K562 (cell line): ENCODE results near the gene SEMA6C. TPM values are rescaled to one million over a fixed set of nuclear protein-coding genes. Genes with fewer than 3 reads are reported as not detected.
A peak's percentile ranks its signal among the peaks of the same experiment; 100 is the strongest.

Source experiments
- BRCA1 ChIP-seq, 2 experiments: fragments of 450-650 bp in 1 of 2; sonication (generic) in 1 of 2; formaldehyde crosslinking in 1 of 2; IDR thresholded peaks; 2 replicates each; pipeline versions ENCODE4 v1.5.0 to v1.6.1; 2017 to 2020; ENCODE audit warnings: mild to moderate bottlenecking in 1 of 2, missing genetic modification reagents in 1 of 2
- BRF1 ChIP-seq: IDR thresholded peaks from 3 replicates; pipeline ENCODE4 v1.6.1; 2011; ENCODE audit warnings: borderline replicate concordance, mild to moderate bottlenecking; ENCODE audit not compliant: insufficient read length; ENCODE audit errors: extremely low read depth
- DPF2 ChIP-seq: fragments of 450-650 bp; IDR thresholded peaks from 2 replicates; pipeline ENCODE4 v1.6.1; 2016
- FOXJ3 ChIP-seq: sonication (generic); formaldehyde crosslinking; IDR thresholded peaks from 2 replicates; pipeline ENCODE4 v1.4.0; 2020; ENCODE audit warnings: mild to moderate bottlenecking, missing genetic modification reagents
- FOXK2 ChIP-seq, 2 experiments: fragments of 450-650 bp; IDR thresholded peaks in 1 of 2; conservative IDR thresholded peaks in 1 of 2; 2 replicates each; pipeline ENCODE4 v1.6.1; 2016; ENCODE audit warnings: low read depth in 2 of 2, mild to moderate bottlenecking in 1 of 2
- GABPB2 ChIP-seq: fragments of 250-450 bp; sonication (Bioruptor Pico); conservative IDR thresholded peaks from 2 replicates; pipeline ENCODE4 v1.5.1; 2021; ENCODE audit warnings: mild to moderate bottlenecking
- HEY1 ChIP-seq: fragments of 250-450 bp; sonication (Bioruptor Pico); IDR thresholded peaks from 2 replicates; pipeline ENCODE4 v1.5.0; 2020; ENCODE audit warnings: mild to moderate bottlenecking, moderate library complexity, borderline replicate concordance
- L3MBTL2 ChIP-seq: fragments of 450-650 bp; IDR thresholded peaks from 2 replicates; pipeline ENCODE4 v1.6.1; 2016; ENCODE audit warnings: mild to moderate bottlenecking, moderate library complexity
- MEF2D ChIP-seq: conservative IDR thresholded peaks from 2 replicates; pipeline ENCODE4 v1.6.1; 2016; ENCODE audit warnings: low read depth, missing genetic modification characterization, missing compliant biosample characterization
- MEIS2 ChIP-seq: fragments of 450-650 bp; IDR thresholded peaks from 2 replicates; pipeline ENCODE4 v1.6.1; 2014; ENCODE audit warnings: mild to moderate bottlenecking; ENCODE audit not compliant: partially characterized antibody
- MYBL2 ChIP-seq, 2 experiments: fragments of 450-650 bp in 1 of 2; sonication (generic) in 1 of 2; formaldehyde crosslinking in 1 of 2; IDR thresholded peaks; 2 replicates each; pipeline versions ENCODE4 v1.6.1 to v1.8.1; 2017 to 2022; ENCODE audit warnings: borderline replicate concordance in 1 of 2, inconsistent platforms in 1 of 2, low read depth in 1 of 2, mild to moderate bottlenecking in 1 of 2, missing genetic modification reagents in 1 of 2, moderate library complexity in 1 of 2
- NEUROD1 ChIP-seq: fragments of 150-350 bp; IDR thresholded peaks from 2 replicates; pipeline ENCODE4 v1.6.1; 2014; ENCODE audit warnings: borderline replicate concordance, low read length, low read depth; ENCODE audit not compliant: partially characterized antibody
- NR2C2 ChIP-seq, 2 experiments: fragments of 200-800 bp in 1 of 2; sonication (Bioruptor generic) in 1 of 2; sonication (generic) in 1 of 2; formaldehyde crosslinking in 1 of 2; IDR thresholded peaks; 2 replicates each; pipeline versions ENCODE4 v1.6.1 to v1.8.0; 2016 to 2022; ENCODE audit warnings: mild to moderate bottlenecking in 1 of 2, missing compliant biosample characterization in 1 of 2, missing genetic modification characterization in 1 of 2, missing genetic modification reagents in 1 of 2
- NR3C1 ChIP-seq: sonication (generic); formaldehyde crosslinking; IDR thresholded peaks from 2 replicates; pipeline ENCODE4 v1.8.1; 2022; ENCODE audit warnings: missing genetic modification reagents
- POLR2H ChIP-seq: IDR thresholded peaks from 2 replicates; pipeline ENCODE4 v1.6.1; 2016; ENCODE audit warnings: missing genetic modification characterization, low read depth, mild to moderate bottlenecking, control low read depth, missing compliant biosample characterization, moderate library complexity
- POU5F1 ChIP-seq: fragments of 150-350 bp; IDR thresholded peaks from 2 replicates; pipeline ENCODE4 v1.6.1; 2014; ENCODE audit warnings: borderline replicate concordance, low read length, low read depth, mild to moderate bottlenecking; ENCODE audit not compliant: partially characterized antibody
- RBM17 ChIP-seq: fragments of 200-400 bp; formaldehyde crosslinking; IDR thresholded peaks from 2 replicates; pipeline ENCODE4 v1.6.1; 2017; ENCODE audit warnings: low read depth, mild to moderate bottlenecking, low read length, borderline replicate concordance
- SLC30A9 ChIP-seq: fragments of 250-450 bp; sonication (Bioruptor Pico); IDR thresholded peaks from 2 replicates; pipeline ENCODE4 v1.8.0; 2022; ENCODE audit warnings: mild to moderate bottlenecking, moderate library complexity
- ZC3H8 ChIP-seq: fragments of 450-650 bp; IDR thresholded peaks from 2 replicates; pipeline ENCODE4 v1.6.1; 2017
- ZFP30 ChIP-seq: fragments of 250-450 bp; sonication (Bioruptor Pico); IDR thresholded peaks from 2 replicates; pipeline ENCODE4 v1.8.0; 2022; ENCODE audit warnings: moderate library complexity, mild to moderate bottlenecking, inconsistent platforms, borderline replicate concordance
- ZNF224 ChIP-seq: sonication (generic); formaldehyde crosslinking; IDR thresholded peaks from 2 replicates; pipeline ENCODE4 v1.8.0; 2022; ENCODE audit warnings: mild to moderate bottlenecking, missing genetic modification reagents
- ZNF239 ChIP-seq: fragments of 250-450 bp; sonication (Bioruptor Pico); IDR thresholded peaks from 2 replicates; pipeline ENCODE4 v1.4.0; 2020; ENCODE audit warnings: mild to moderate bottlenecking
- polyA plus RNA-seq, 8 experiments: library from polyadenylated mRNA; depleted of rRNA in 4 of 8; stranded (reverse) in 5 of 8; unstranded in 3 of 8; fragments of >200 nt; fragmentation: Nextera tagmentation in 2 of 8; fragmentation: Illumina TruSeq in 1 of 8; extraction: Ambion mirVana in 2 of 8; extraction: Trizol in 1 of 8; gene quantifications; 2 replicates each; pipeline versions ENCODE4 v1.2.1 to v1.2.3, GENCODE V29; 2011 to 2014; ENCODE audit warnings: inconsistent platforms in 1 of 8, missing spikeins in 1 of 8
- total RNA-seq, 7 experiments: library from RNA; depleted of rRNA in 6 of 7; stranded (reverse); fragments of >200 nt in 6 of 7; fragmentation: Illumina TruSeq in 2 of 7; extraction: Trizol in 2 of 7; gene quantifications; 2 replicates each; pipeline versions ENCODE4 v1.2.1 to v1.2.3, GENCODE V29; 2011 to 2021; ENCODE audit warnings: low replicate concordance in 1 of 7
- TF ChIP-seq, protein P1 (sequence below), 2 experiments: IDR thresholded peaks in 1 of 2; conservative IDR thresholded peaks in 1 of 2; 2 replicates each; pipeline ENCODE4 v1.6.1; 2016; ENCODE audit warnings: low read depth in 2 of 2, mild to moderate bottlenecking in 1 of 2, missing compliant biosample characterization in 1 of 2, missing genetic modification characterization in 1 of 2, moderate library complexity in 1 of 2
- TF ChIP-seq, protein P2 (sequence below): fragments of 450-650 bp; conservative IDR thresholded peaks from 2 replicates; pipeline ENCODE4 v1.6.1; 2016; ENCODE audit warnings: missing genetic modification characterization, low read depth, mild to moderate bottlenecking, missing compliant biosample characterization, moderate library complexity

Gene SEMA6C
- total and polyA plus RNA-seq, 9 of the 15 experiments (the other 6 are each of a cell fraction or from before 2014, with no cell fraction given): 0.03 to 4.6 (median 0.95) TPM

DNA sequence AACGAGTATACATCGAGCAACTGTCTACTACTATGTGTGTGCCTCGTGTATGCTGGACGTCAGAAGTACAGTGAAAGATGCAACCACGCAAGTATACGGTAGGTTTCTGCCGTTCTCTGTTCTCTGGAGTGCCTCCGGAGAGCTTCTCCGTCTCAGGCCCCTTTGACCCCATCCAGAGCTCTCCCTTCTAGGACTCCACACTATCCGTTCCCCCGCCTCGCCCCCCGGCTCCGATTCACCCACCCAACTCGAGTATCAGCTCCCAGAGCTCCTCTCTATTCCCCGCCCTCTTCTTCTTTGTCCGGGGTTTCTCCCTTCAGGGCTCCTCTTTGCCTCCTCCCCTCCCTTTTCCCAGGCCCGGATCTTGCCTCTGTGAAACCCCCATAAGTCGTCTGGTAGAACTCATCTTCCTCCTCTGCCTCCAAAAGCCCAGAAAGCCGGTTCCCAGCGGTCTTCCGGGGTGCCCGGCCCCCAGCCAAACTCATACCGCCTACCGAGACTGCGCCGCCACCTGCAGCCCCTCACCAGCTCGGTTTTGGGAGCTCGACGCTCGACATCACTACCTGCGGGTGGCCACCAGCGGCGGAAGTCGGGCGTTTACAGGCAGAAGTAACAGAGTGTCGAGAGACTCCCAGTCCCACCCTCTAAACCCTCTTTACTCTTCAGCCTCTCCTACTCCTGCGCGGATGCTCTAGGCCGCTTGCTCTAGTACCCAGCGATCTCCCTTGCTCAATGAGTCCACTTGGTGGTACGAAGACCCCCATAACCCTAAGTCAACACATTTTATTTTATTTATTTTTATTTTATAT lies 43.4 kb upstream of the SEMA6C start, which contains the start of gene VPS72 (continued):
- no peak for TF ChIP-seq ZFP30 (CRISPR knock-in tag)
- TF ChIP-seq DPF2: no peak
- no peak for TF ChIP-seq BRCA1 (IDR thresholded peaks at IDR 0.05)
- TF ChIP-seq BRCA1 (CRISPR knock-in tag; IDR thresholded peaks at IDR 0.05): no peak
- TF ChIP-seq MEF2D (tag): no peak
- no peak for TF ChIP-seq SLC30A9 (CRISPR knock-in tag)
- TF ChIP-seq NEUROD1: peak; percentile 85
- TF ChIP-seq NR3C1 (CRISPR knock-in tag): no peak
- no peak for TF ChIP-seq FOXJ3
- no peak for TF ChIP-seq ZC3H8
- no peak for TF ChIP-seq ZNF224 (CRISPR knock-in tag)
- TF ChIP-seq GABPB2: no peak
- TF ChIP-seq NR2C2 (CRISPR knock-in tag; IDR thresholded peaks at IDR 0.05): no peak
- TF ChIP-seq NR2C2 (tag; IDR thresholded peaks at IDR 0.05): peak; percentile 50; the same call in 1 of the 2 replicates
- no peak for TF ChIP-seq MEIS2
- no peak for TF ChIP-seq BRF1
- peak; percentile 91 for TF ChIP-seq POLR2H (tag)
- no peak for TF ChIP-seq POU5F1
- TF ChIP-seq RBM17: no peak
- TF ChIP-seq FOXK2 (conservative IDR thresholded peaks at IDR 0.05 in 1 of 2, IDR thresholded peaks at IDR 0.05 in 1 of 2; ENCODE audit: low read depth in 2 of 2): peak; percentile 53 to 77; a peak in 2 of 4 replicates
- TF ChIP-seq, protein P1, sequence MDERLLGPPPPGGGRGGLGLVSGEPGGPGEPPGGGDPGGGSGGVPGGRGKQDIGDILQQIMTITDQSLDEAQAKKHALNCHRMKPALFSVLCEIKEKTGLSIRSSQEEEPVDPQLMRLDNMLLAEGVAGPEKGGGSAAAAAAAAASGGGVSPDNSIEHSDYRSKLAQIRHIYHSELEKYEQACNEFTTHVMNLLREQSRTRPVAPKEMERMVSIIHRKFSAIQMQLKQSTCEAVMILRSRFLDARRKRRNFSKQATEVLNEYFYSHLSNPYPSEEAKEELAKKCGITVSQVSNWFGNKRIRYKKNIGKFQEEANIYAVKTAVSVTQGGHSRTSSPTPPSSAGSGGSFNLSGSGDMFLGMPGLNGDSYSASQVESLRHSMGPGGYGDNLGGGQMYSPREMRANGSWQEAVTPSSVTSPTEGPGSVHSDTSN (CRISPR knock-in tag; IDR thresholded peaks at IDR 0.05; ENCODE audit: low read depth): no peak
- TF ChIP-seq, protein P1 (tag; conservative IDR thresholded peaks at IDR 0.05; ENCODE audit: low read depth): no peak
- no peak for TF ChIP-seq ZNF239 (CRISPR knock-in tag)
- TF ChIP-seq L3MBTL2: peak; percentile 87
- no peak for TF ChIP-seq MYBL2 (IDR thresholded peaks at IDR 0.05; ENCODE audit: low read depth)
- TF ChIP-seq MYBL2 (CRISPR knock-in tag; IDR thresholded peaks at IDR 0.05; ENCODE audit: borderline replicate concordance): no peak
- TF ChIP-seq HEY1 (CRISPR knock-in tag): no peak
- TF ChIP-seq, protein P2, sequence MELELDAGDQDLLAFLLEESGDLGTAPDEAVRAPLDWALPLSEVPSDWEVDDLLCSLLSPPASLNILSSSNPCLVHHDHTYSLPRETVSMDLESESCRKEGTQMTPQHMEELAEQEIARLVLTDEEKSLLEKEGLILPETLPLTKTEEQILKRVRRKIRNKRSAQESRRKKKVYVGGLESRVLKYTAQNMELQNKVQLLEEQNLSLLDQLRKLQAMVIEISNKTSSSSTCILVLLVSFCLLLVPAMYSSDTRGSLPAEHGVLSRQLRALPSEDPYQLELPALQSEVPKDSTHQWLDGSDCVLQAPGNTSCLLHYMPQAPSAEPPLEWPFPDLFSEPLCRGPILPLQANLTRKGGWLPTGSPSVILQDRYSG: no peak
